KOPT-K1 (cell line): Measurements from ENCODE around the gene ZNF738.
"Not testable (repeated sequence)": the region's sequence is repeated elsewhere in the genome, so short reads cannot be mapped to it uniquely, and the experiment has no call there.

Experiments used
- H3K27ac ChIP-seq: fragments of 200-600 bp; sonication (generic); 2 replicates; pipeline ENCODE4 v1.5.1; 2016; ENCODE audit warnings: antibody characterized with exemption, mild to moderate bottlenecking, low read depth, low read length; ENCODE audit not compliant: poor library complexity, severe bottlenecking
- H3K36me3 ChIP-seq: fragments of 200-600 bp; sonication (generic); 2 replicates; pipeline ENCODE4 v1.5.1; 2017; ENCODE audit warnings: antibody characterized with exemption, mild to moderate bottlenecking, low read length, moderate library complexity; ENCODE audit not compliant: insufficient read depth
- H3K9me3 ChIP-seq: fragments of 200-600 bp; sonication (generic); 2 replicates; pipeline ENCODE4 v1.5.1; 2017; ENCODE audit warnings: antibody characterized with exemption, low read length, mild to moderate bottlenecking; ENCODE audit not compliant: insufficient read depth, poor library complexity, severe bottlenecking

ZNF738 gene

GRCh38 chr19:21358768-21359451 is at the start of gene ZNF738:
Gene ZNF738 (plus strand): TSS chr19:21359000. CDS start chr19:21359141, 141 bp downstream.
- peak within 1 kb of the TSS; percentile 88 for H3K27ac ChIP-seq
- peaks cover 47% of the 10 kb centered on the region for H3K9me3 ChIP-seq

GRCh38 chr19:21312807-21313206 is 46.0 kb upstream of the ZNF738 start:
- Histone ChIP-seq H3K9me3 (peaks cover 78% of the 10 kb centered on the region), H3K36me3 (peaks cover 80% of the 10 kb centered on the region)
- not testable (repeated sequence) for H3K27ac ChIP-seq

More at GRCh38 chr19:21358768-21359451, at the start of gene ZNF738:
- peaks cover 37% of the 10 kb centered on the region for H3K36me3 ChIP-seq

- Histone ChIP-seq H3K36me3 (peaks cover 79% of the 10 kb centered on the region), H3K9me3 (peaks cover 89% of the 10 kb centered on the region), H3K27ac (no peak overlapping the region)
Observed at GRCh38 chr19:21314676-21315075, 44.1 kb upstream of the ZNF738 start.

- Histone ChIP-seq H3K9me3 (peaks cover 96% of the 10 kb centered on the region), H3K27ac (no peak overlapping the region), H3K36me3 (peaks cover 88% of the 10 kb centered on the region)
Observed at GRCh38 chr19:21317821-21318220, 41.0 kb upstream of the ZNF738 start.

- peaks cover 96% of the 10 kb centered on the region for H3K9me3 ChIP-seq
- no peak overlapping the region for H3K27ac ChIP-seq
- H3K36me3 ChIP-seq, result peaks cover 95% of the 10 kb centered on the region
Observed at GRCh38 chr19:21321134-21321533, 37.7 kb upstream of the ZNF738 start.

GRCh38 chr19:21321996-21322395 is 36.8 kb upstream of the ZNF738 start:
- H3K36me3 ChIP-seq, result peaks cover 96% of the 10 kb centered on the region
- peaks cover 98% of the 10 kb centered on the region for H3K9me3 ChIP-seq
- H3K27ac ChIP-seq, result no peak overlapping the region

- peaks cover 96% of the 10 kb centered on the region for H3K36me3 ChIP-seq
- peaks cover 97% of the 10 kb centered on the region for H3K9me3 ChIP-seq
Observed at GRCh38 chr19:21322528-21322927, 36.3 kb upstream of the ZNF738 start.

GRCh38 chr19:21323000-21323399 is 35.8 kb upstream of the ZNF738 start:
- peaks cover 95% of the 10 kb centered on the region for H3K36me3 ChIP-seq
- peaks cover 94% of the 10 kb centered on the region for H3K9me3 ChIP-seq
- no peak overlapping the region for H3K27ac ChIP-seq

More at GRCh38 chr19:21322528-21322927, 36.3 kb upstream of the ZNF738 start:
- H3K27ac ChIP-seq, result no peak overlapping the region

- Histone ChIP-seq H3K36me3 (peaks cover 66% of the 10 kb centered on the region), H3K9me3 (peaks cover 78% of the 10 kb centered on the region), H3K27ac (no peak overlapping the region)
Observed at GRCh38 chr19:21326169-21326568, 32.6 kb upstream of the ZNF738 start.

- Histone ChIP-seq H3K27ac (peak overlapping the region; percentile 94), H3K36me3 (peaks cover 43% of the 10 kb centered on the region), H3K9me3 (peaks cover 69% of the 10 kb centered on the region)
Observed at GRCh38 chr19:21328406-21328805, 30.4 kb upstream of the ZNF738 start.

- Histone ChIP-seq H3K36me3 (peaks cover 38% of the 10 kb centered on the region), H3K9me3 (peaks cover 69% of the 10 kb centered on the region), H3K27ac (peak within 1 kb of the TSS; percentile 94)
Observed at GRCh38 chr19:21328885-21329605, 29.8 kb upstream of the ZNF738 start, which contains the start of gene ZNF708. Gene ZNF708 (minus strand): TSS chr19:21329410. CDS start chr19:21329212, 198 bp downstream.

GRCh38 chr19:21335721-21336120 is 23.1 kb upstream of the ZNF738 start:
- Histone ChIP-seq H3K36me3 (no peaks in the 10 kb centered on the region), H3K9me3 (peaks cover 65% of the 10 kb centered on the region), H3K27ac (no peak overlapping the region)

GRCh38 chr19:21344841-21345240 is 14.0 kb upstream of the ZNF738 start:
- not testable (repeated sequence) for H3K36me3 ChIP-seq, H3K27ac ChIP-seq
- peaks cover 18% of the 10 kb centered on the region for H3K9me3 ChIP-seq

GRCh38 chr19:21352830-21353229 is 6.0 kb upstream of the ZNF738 start:
- no peaks in the 10 kb centered on the region for H3K36me3 ChIP-seq
- H3K27ac ChIP-seq, result no peak overlapping the region
- H3K9me3 ChIP-seq, result peaks cover 15% of the 10 kb centered on the region

- no peak overlapping the region for H3K27ac ChIP-seq
- H3K36me3 ChIP-seq, result peaks cover 71% of the 10 kb centered on the region
- H3K9me3 ChIP-seq, result peaks cover 73% of the 10 kb centered on the region
Observed at GRCh38 chr19:21362291-21362690, 3.5 kb downstream of the ZNF738 start.
